Neural progenitor cell (in vitro differentiated cells): ENCODE results near the gene SFSWAP. TPM values are rescaled to one million over a fixed set of nuclear protein-coding genes. Genes with fewer than 3 reads are reported as not detected.

Experiments used
- DNase-seq: peaks from one replicate; pipeline ENCODE4 v3.0.0-alpha.2; 2016; ENCODE audit warnings: low spot score
- H2AFZ ChIP-seq: fragments of 200-600 bp; sonication (generic); replicated peaks from 2 replicates; pipeline ENCODE4 v1.6.1; 2016; ENCODE audit warnings: antibody characterized with exemption
- H3F3A ChIP-seq: fragments of 200-600 bp; sonication (generic); 2 replicates; pipeline ENCODE4 v1.6.1; 2016; ENCODE audit warnings: antibody characterized with exemption, low read depth
- H3K27ac ChIP-seq: fragments of 200-600 bp; sonication (generic); 2 replicates; pipeline ENCODE4 v1.5.1; 2016; ENCODE audit warnings: mild to moderate bottlenecking
- H3K27me3 ChIP-seq: fragments of 200-600 bp; sonication (generic); 2 replicates; pipeline ENCODE4 v1.6.1; 2016; ENCODE audit warnings: mild to moderate bottlenecking, moderate library complexity
- H3K36me3 ChIP-seq: fragments of 200-600 bp; sonication (generic); 2 replicates; pipeline ENCODE4 v1.5.1; 2016
- H3K4me1 ChIP-seq: fragments of 200-600 bp; sonication (generic); 2 replicates; pipeline ENCODE4 v1.6.1; 2016; ENCODE audit warnings: mixed run types
- H3K4me2 ChIP-seq: fragments of 200-600 bp; sonication (generic); 2 replicates; pipeline ENCODE4 v1.6.1; 2016
- H3K4me3 ChIP-seq: fragments of 200-600 bp; sonication (generic); 2 replicates; pipeline ENCODE4 v1.5.1; 2016
- H3K79me2 ChIP-seq: fragments of 200-600 bp; sonication (generic); 2 replicates; pipeline ENCODE4 v1.6.1; 2016; ENCODE audit warnings: low read depth
- H3K9ac ChIP-seq: fragments of 200-600 bp; sonication (generic); 2 replicates; pipeline ENCODE4 v1.6.1; 2016
- H3K9me3 ChIP-seq: fragments of 200-600 bp; sonication (generic); 2 replicates; pipeline ENCODE4 v1.5.1; 2016; ENCODE audit warnings: low read depth
- H4K20me1 ChIP-seq: fragments of 200-600 bp; sonication (generic); 2 replicates; pipeline ENCODE4 v1.6.1; 2016; ENCODE audit warnings: low read depth
- H3K27ac Mint-ChIP-seq: 3 replicates; pipeline ENCODE4 v1.8.0; 2021; ENCODE audit warnings: mixed read lengths
- H3K27me3 Mint-ChIP-seq: 2 replicates; pipeline ENCODE4 v1.8.0; 2022; ENCODE audit warnings: low read depth, mild to moderate bottlenecking, inconsistent platforms, moderate library complexity, mixed read lengths; ENCODE audit not compliant: insufficient read depth
- H3K36me3 Mint-ChIP-seq: 3 replicates; pipeline ENCODE4 v1.8.0; 2021; ENCODE audit warnings: mixed read lengths
- H3K4me1 Mint-ChIP-seq: 3 replicates; pipeline ENCODE4 v1.8.0; 2021; ENCODE audit warnings: mixed read lengths
- H3K4me3 Mint-ChIP-seq: 3 replicates; pipeline ENCODE4 v1.8.0; 2021; ENCODE audit warnings: mild to moderate bottlenecking, moderate library complexity, mixed read lengths
- H3K9me3 Mint-ChIP-seq: 3 replicates; pipeline ENCODE4 v1.8.0; 2020; ENCODE audit warnings: mixed read lengths
- EZH2 ChIP-seq: fragments of 200-600 bp; sonication (generic); IDR thresholded peaks from 2 replicates; pipeline ENCODE4 v1.6.1; 2017; ENCODE audit warnings: antibody characterized with exemption, mild to moderate bottlenecking, moderate library complexity
- EZH2phosphoT487 ChIP-seq: fragments of 200-600 bp; sonication (generic); IDR thresholded peaks from 2 replicates; pipeline ENCODE4 v1.6.1; 2017; ENCODE audit warnings: antibody characterized with exemption
- total RNA-seq: library from RNA; depleted of rRNA; stranded (reverse); fragments of >200 nt; gene quantifications from 2 replicates; pipeline ENCODE4 v1.2.3, GENCODE V29; 2015; ENCODE audit warnings: low replicate concordance
- TF ChIP-seq, protein P1 (sequence below): fragments of 200-600 bp; sonication (generic); IDR thresholded peaks from 2 replicates; pipeline ENCODE4 v1.5.1; 2017; ENCODE audit warnings: antibody characterized with exemption, mild to moderate bottlenecking

Gene SFSWAP
- total RNA-seq, 1 donor from 2014 or later = 37.0 TPM

DNA sequence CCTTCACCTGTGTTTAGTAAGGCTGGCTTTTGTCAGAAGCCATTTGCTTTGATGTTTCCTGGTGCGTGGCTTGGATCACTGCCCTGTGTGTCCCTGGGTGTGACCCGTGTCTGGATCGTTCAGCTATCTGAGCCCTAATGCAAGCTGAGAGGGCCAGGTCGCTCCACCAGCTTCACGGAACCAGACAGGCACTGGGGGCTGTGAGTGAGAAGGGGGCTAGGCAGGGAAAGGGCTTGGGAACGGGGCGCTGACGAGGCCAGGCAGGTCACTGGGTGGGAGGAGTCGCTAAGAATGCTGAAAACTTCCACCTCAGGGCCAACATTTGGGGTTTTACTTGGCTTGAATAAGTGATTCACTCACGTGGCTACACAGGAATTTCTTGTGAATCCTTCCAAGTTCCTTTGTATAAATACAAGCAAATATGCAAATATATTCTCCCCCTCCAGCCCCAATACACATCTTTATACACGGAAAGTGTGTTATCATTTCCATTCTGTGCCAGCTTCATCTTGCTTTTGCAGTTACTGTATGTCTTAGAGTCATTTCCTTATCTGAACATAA is 93.2 kb downstream of the SFSWAP start:
- no peaks in the 10 kb centered on the region for H3K36me3 ChIP-seq
- H3K4me1 ChIP-seq = no peaks in the 10 kb centered on the region
- H3K4me3 Mint-ChIP-seq = no peak overlapping the region
- H4K20me1 ChIP-seq = no peaks in the 10 kb centered on the region
- DNase-seq = no peak
- H3K27me3 ChIP-seq = no peaks in the 10 kb centered on the region
- no peak overlapping the region for H3K27ac Mint-ChIP-seq
- H3K4me1 Mint-ChIP-seq = no peaks in the 10 kb centered on the region
- TF ChIP-seq EZH2 (no peak), EZH2phosphoT487 (no peak)
- TF ChIP-seq, protein P1, sequence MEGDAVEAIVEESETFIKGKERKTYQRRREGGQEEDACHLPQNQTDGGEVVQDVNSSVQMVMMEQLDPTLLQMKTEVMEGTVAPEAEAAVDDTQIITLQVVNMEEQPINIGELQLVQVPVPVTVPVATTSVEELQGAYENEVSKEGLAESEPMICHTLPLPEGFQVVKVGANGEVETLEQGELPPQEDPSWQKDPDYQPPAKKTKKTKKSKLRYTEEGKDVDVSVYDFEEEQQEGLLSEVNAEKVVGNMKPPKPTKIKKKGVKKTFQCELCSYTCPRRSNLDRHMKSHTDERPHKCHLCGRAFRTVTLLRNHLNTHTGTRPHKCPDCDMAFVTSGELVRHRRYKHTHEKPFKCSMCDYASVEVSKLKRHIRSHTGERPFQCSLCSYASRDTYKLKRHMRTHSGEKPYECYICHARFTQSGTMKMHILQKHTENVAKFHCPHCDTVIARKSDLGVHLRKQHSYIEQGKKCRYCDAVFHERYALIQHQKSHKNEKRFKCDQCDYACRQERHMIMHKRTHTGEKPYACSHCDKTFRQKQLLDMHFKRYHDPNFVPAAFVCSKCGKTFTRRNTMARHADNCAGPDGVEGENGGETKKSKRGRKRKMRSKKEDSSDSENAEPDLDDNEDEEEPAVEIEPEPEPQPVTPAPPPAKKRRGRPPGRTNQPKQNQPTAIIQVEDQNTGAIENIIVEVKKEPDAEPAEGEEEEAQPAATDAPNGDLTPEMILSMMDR = no peak
- no peak overlapping the region for H2AFZ ChIP-seq
- no peaks in the 10 kb centered on the region for H3F3A ChIP-seq
- H3K4me2 ChIP-seq = no peak overlapping the region
- H3K36me3 Mint-ChIP-seq = peaks cover 8% of the 10 kb centered on the region
- no peaks in the 10 kb centered on the region for H3K79me2 ChIP-seq
- no peaks in the 10 kb centered on the region for H3K9me3 Mint-ChIP-seq
- H3K9me3 ChIP-seq = no peaks in the 10 kb centered on the region
- no peak overlapping the region for H3K9ac ChIP-seq
- no peaks in the 10 kb centered on the region for H3K27me3 Mint-ChIP-seq
- H3K27ac ChIP-seq = no peak overlapping the region
- no peak overlapping the region for H3K4me3 ChIP-seq

DNA sequence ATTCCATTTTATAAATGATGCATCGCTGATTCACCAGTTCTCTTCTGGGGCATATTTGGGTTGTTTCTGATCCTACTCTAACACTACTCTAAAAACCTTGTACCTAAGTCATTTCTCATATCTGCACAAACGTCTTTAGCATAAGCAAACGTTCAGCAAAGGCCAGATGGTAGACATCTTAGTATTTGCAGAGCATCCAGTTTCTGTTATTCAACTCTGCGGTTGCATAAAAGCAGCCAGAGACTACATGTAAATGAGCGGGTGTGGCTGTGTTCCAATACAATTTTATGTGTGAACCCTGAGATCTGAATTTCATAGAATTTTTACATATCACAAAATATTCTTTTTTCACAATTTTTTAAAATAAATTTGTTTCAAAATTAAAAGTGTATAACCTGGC is 94.5 kb downstream of the SFSWAP start:
- H3K27me3 ChIP-seq = no peaks in the 10 kb centered on the region
- peaks cover 6% of the 10 kb centered on the region for H3K36me3 Mint-ChIP-seq
- no peaks in the 10 kb centered on the region for H3F3A ChIP-seq
- TF ChIP-seq, protein P1 = no peak
- TF ChIP-seq EZH2 (no peak), EZH2phosphoT487 (no peak)
- H4K20me1 ChIP-seq = no peaks in the 10 kb centered on the region
- H3K4me2 ChIP-seq = no peak overlapping the region
- no peak overlapping the region for H3K4me3 Mint-ChIP-seq
- H3K27ac Mint-ChIP-seq = no peak overlapping the region
- no peaks in the 10 kb centered on the region for H3K9me3 ChIP-seq
- no peaks in the 10 kb centered on the region for H3K79me2 ChIP-seq
- H3K36me3 ChIP-seq = no peaks in the 10 kb centered on the region
- no peak overlapping the region for H2AFZ ChIP-seq
- H3K9ac ChIP-seq = no peak overlapping the region
- no peaks in the 10 kb centered on the region for H3K4me1 ChIP-seq
- H3K27me3 Mint-ChIP-seq = no peaks in the 10 kb centered on the region
- no peaks in the 10 kb centered on the region for H3K9me3 Mint-ChIP-seq
- no peak overlapping the region for H3K27ac ChIP-seq
- H3K4me1 Mint-ChIP-seq = no peaks in the 10 kb centered on the region
- H3K4me3 ChIP-seq = no peak overlapping the region
- no peak for DNase-seq

DNA sequence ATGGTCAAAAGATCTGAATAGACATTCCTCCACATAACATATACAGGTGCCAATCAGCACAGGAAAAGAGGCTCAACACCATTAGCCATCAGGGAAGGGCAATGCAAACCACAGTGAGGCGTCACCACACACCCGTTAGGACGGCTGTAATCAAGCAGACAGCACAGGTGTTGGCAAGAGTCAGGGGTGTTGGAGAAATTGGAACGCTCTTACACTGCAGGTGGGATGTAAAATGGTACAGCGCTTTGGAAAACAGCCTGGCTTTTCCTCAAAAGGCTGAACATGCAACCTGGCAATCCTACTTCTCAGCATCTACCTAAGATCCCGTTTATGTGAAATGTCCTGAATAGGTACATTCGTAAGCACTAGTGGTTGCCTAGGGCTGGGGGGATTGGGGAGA is 95.8 kb downstream of the SFSWAP start:
- H3K27ac ChIP-seq = no peak overlapping the region
- TF ChIP-seq, protein P1 = no peak
- no peak for TF ChIP-seq EZH2phosphoT487
- TF ChIP-seq EZH2 = no peak
- H3K4me3 Mint-ChIP-seq = no peak overlapping the region

More for the DNA sequence above, 95.8 kb downstream of the SFSWAP start:
- no peak overlapping the region for H3K27ac Mint-ChIP-seq
- H3K27me3 ChIP-seq = no peaks in the 10 kb centered on the region
- H3K4me2 ChIP-seq = no peak overlapping the region
- peaks cover 4% of the 10 kb centered on the region for H3K4me1 ChIP-seq
- H3K79me2 ChIP-seq = no peaks in the 10 kb centered on the region
- H2AFZ ChIP-seq = no peak overlapping the region
- no peak overlapping the region for H3K4me3 ChIP-seq
- H3F3A ChIP-seq = no peaks in the 10 kb centered on the region
- no peak overlapping the region for H3K9ac ChIP-seq
- H3K27me3 Mint-ChIP-seq = peaks cover 2% of the 10 kb centered on the region
- no peaks in the 10 kb centered on the region for H3K36me3 ChIP-seq
- DNase-seq = no peak
- no peaks in the 10 kb centered on the region for H3K9me3 ChIP-seq
- H4K20me1 ChIP-seq = no peaks in the 10 kb centered on the region
- no peaks in the 10 kb centered on the region for H3K9me3 Mint-ChIP-seq
- H3K36me3 Mint-ChIP-seq = peaks cover 2% of the 10 kb centered on the region
- H3K4me1 Mint-ChIP-seq = no peaks in the 10 kb centered on the region
